ENCODE measurements around the gene TMPRSS9. TPM values are rescaled to one million over a fixed set of nuclear protein-coding genes. Genes with fewer than 3 reads are reported as not detected.

The TMPRSS9 gene
- total RNA-seq, 1 donor from 2014 or later, result not detected

DNA sequence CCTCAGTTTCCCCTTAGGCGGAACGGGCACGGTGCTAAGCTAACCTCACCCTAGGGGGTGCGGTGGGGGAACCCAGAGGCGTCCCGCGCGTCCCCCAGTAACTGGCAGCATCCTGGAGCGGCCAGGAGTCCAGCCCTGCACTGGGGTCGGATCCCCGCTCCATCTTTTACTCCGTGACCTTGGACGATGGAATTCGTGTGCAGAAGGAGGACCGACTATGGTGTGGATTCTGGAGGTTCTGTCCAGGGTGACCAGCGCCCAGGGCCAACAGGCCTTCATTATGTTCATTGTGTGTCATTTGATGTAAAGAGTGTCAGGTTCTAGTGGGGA lies 31.0 kb upstream of the TMPRSS9 start:
- no peaks in the 10 kb centered on the region for H3K9me3 ChIP-seq
- peaks cover 65% of the 10 kb centered on the region for H3K4me1 ChIP-seq
- TF ChIP-seq, protein P1, sequence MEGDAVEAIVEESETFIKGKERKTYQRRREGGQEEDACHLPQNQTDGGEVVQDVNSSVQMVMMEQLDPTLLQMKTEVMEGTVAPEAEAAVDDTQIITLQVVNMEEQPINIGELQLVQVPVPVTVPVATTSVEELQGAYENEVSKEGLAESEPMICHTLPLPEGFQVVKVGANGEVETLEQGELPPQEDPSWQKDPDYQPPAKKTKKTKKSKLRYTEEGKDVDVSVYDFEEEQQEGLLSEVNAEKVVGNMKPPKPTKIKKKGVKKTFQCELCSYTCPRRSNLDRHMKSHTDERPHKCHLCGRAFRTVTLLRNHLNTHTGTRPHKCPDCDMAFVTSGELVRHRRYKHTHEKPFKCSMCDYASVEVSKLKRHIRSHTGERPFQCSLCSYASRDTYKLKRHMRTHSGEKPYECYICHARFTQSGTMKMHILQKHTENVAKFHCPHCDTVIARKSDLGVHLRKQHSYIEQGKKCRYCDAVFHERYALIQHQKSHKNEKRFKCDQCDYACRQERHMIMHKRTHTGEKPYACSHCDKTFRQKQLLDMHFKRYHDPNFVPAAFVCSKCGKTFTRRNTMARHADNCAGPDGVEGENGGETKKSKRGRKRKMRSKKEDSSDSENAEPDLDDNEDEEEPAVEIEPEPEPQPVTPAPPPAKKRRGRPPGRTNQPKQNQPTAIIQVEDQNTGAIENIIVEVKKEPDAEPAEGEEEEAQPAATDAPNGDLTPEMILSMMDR (IDR thresholded peaks at IDR 0.05), result no peak
- no peak for TF ChIP-seq POLR2AphosphoS5 (IDR thresholded peaks at IDR 0.05; ENCODE audit: insufficient read depth in 1 of 2, low read depth in 1 of 2)
- TF ChIP-seq POLR2A (IDR thresholded peaks at IDR 0.05), result no peak
- H3K27ac ChIP-seq, result peak overlapping the region; percentile 50
- intact Hi-C loops (cut with DNase I), result no loop called here
- no peak for DNase-seq (ENCODE audit: extremely low spot score in 2 of 2)
- peak overlapping the region; percentile 64 to 88 for H3K4me3 ChIP-seq
- H3K36me3 ChIP-seq, result peaks cover 0 to 4% of the 10 kb centered on the region in 2 donors
- no peaks in the 10 kb centered on the region for H3K27me3 ChIP-seq

DNA sequence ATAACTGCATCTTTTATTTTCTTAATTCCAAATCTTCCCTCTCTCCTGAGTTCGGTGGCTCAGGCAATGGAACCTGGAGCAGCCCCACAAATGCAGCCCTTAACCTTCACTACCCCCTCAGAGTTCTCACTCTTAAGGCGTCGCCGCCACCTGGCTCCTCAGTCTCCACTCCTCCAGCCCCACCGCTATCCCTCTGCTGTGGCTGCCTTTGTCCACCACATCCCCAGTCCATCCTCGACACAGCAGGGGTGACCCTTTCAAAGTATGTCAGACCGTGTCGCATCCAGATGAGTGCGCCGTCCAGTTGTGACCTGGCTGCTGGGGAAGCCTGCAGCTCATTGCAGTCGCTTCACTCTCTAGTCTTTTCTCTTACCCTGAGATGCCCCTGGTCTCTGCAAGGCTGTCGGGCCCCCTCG lies 30.6 kb upstream of the TMPRSS9 start:
- peak overlapping the region; percentile 64 to 88 for H3K4me3 ChIP-seq
- H3K27ac ChIP-seq, result no peak overlapping the region
- H3K27me3 ChIP-seq, result no peaks in the 10 kb centered on the region
- H3K4me1 ChIP-seq, result peaks cover 65% of the 10 kb centered on the region
- TF ChIP-seq, protein P1 (IDR thresholded peaks at IDR 0.05), result no peak
- TF ChIP-seq POLR2AphosphoS5 (IDR thresholded peaks at IDR 0.05; ENCODE audit: insufficient read depth in 1 of 2, low read depth in 1 of 2) (no peak), POLR2A (IDR thresholded peaks at IDR 0.05) (no peak)
- H3K9me3 ChIP-seq, result no peaks in the 10 kb centered on the region
- peaks cover 0 to under 1% of the 10 kb centered on the region in 2 donors for H3K36me3 ChIP-seq
- no peak for DNase-seq (ENCODE audit: extremely low spot score in 2 of 2)
- intact Hi-C loops (cut with DNase I), result no loop called here

DNA sequence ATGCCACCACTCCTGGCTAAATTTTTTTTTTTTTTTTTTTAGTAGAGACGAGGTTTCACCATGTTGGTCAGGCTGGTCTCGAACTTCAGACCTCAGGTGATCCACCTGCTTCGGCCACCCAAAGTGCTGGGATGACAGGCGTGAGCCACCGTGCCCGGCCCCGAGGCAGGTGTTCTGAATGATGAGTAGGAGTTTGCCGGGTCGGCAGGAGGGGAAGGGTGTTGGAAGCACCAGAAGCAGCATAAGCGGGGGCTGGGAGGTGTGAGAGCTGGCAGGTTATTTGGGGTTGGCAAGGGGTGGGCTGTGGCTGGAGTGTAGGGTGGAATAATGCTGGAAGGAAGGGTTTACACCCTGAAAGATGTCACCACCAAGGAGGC lies 29.8 kb upstream of the TMPRSS9 start:
- peaks cover 65% of the 10 kb centered on the region for H3K4me1 ChIP-seq
- TF ChIP-seq, protein P1 (IDR thresholded peaks at IDR 0.05), result no peak
- TF ChIP-seq POLR2AphosphoS5 (IDR thresholded peaks at IDR 0.05; ENCODE audit: insufficient read depth in 1 of 2, low read depth in 1 of 2) (no peak), POLR2A (IDR thresholded peaks at IDR 0.05) (no peak)
- no peak for DNase-seq (ENCODE audit: extremely low spot score in 2 of 2)
- H3K27me3 ChIP-seq, result no peaks in the 10 kb centered on the region
- no peak overlapping the region for H3K4me3 ChIP-seq
- intact Hi-C loops (cut with DNase I), result no loop called here
- no peak overlapping the region for H3K27ac ChIP-seq
- no peaks in the 10 kb centered on the region for H3K36me3 ChIP-seq
- H3K9me3 ChIP-seq, result no peaks in the 10 kb centered on the region

DNA sequence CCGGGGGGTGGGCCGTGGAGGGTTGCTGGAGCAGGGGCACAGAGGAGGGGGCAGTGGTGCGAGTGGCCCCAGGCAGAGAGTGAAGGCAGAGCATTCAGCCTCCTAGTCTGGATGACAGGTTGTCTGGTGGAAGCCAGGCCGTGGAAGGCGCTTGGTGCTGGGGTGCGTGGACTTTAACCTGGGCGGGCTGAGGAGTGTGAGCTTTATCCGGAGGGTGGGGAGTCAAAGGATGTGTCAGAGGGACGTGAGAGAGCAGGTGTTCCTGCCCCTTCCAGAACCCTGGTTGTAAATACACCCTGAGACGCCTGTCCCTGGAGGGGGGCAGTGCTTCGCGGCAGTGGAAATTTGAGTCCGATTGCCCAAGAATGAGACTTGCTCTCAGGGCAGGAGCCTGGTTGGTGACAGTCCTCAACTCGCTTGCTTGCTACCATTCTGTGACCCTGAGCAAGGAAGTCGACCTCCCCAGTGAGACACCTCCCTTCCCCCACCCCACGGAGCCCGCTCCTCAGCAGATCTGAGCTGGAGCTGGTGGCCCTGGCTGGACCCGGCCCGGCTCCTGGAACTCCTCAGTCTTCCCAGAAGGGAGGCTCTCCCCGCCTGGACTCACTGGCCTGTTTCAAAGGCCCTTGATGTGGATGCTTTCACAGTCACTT lies 29.3 kb upstream of the TMPRSS9 start:
- no peak for DNase-seq (ENCODE audit: extremely low spot score in 2 of 2)
- H3K4me1 ChIP-seq, result peaks cover 65% of the 10 kb centered on the region
- TF ChIP-seq POLR2A (IDR thresholded peaks at IDR 0.05) (no peak), POLR2AphosphoS5 (IDR thresholded peaks at IDR 0.05; ENCODE audit: insufficient read depth in 1 of 2, low read depth in 1 of 2) (no peak)
- TF ChIP-seq, protein P1 (IDR thresholded peaks at IDR 0.05), result no peak
- no peaks in the 10 kb centered on the region for H3K9me3 ChIP-seq
- no peak overlapping the region for H3K27ac ChIP-seq
- intact Hi-C loops (cut with DNase I), result no loop called here
- no peaks in the 10 kb centered on the region for H3K36me3 ChIP-seq
- no peak overlapping the region for H3K4me3 ChIP-seq
- no peaks in the 10 kb centered on the region for H3K27me3 ChIP-seq

DNA sequence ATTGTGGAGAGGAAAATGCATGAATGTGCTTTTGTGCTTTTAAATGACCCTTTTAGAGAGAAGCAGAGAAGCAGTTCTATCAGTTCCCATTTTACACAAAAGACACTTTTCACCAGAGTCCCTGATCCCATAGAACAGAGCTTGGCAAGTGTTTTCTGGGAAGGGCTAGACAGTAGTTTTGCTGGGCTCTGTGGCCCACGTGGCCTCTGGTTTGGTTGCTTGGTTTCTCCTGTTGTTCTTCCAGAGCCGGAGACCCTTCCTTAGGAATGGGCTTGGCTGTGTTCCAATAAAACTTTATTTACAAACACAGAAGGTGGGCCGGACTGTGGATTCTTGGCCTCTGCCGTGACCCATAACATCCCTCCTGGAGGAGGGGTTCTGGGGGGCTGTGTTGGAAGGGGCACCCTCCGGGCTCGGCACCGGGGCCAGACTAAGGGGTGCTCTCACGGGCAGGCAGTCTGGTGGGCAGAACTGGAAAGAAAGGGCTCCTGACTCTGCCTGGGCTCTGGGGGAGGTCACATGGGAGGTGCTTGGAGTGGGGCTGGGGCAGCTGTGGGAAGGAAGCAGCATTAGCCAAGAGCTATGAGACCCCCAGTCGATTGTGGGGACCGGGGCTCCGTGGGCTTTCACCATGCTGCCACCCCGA lies 28.3 kb upstream of the TMPRSS9 start:
- TF ChIP-seq POLR2A (IDR thresholded peaks at IDR 0.05), result no peak
- no peak for TF ChIP-seq POLR2AphosphoS5 (IDR thresholded peaks at IDR 0.05; ENCODE audit: insufficient read depth in 1 of 2, low read depth in 1 of 2)
- TF ChIP-seq, protein P1 (IDR thresholded peaks at IDR 0.05), result no peak
- H3K4me3 ChIP-seq, result no peak overlapping the region
- H3K4me1 ChIP-seq, result peaks cover 60% of the 10 kb centered on the region
- no peak for DNase-seq (ENCODE audit: extremely low spot score in 2 of 2)
- intact Hi-C loops (cut with DNase I), result no loop called here
- no peaks in the 10 kb centered on the region for H3K27me3 ChIP-seq
- H3K27ac ChIP-seq, result no peak overlapping the region
- H3K9me3 ChIP-seq, result no peaks in the 10 kb centered on the region
- H3K36me3 ChIP-seq, result no peaks in the 10 kb centered on the region
